ENCODE results near the gene ZDHHC1. TPM values are rescaled to one million over a fixed set of nuclear protein-coding genes. Genes with fewer than 3 reads are reported as not detected.

The ZDHHC1 gene
- total and polyA plus RNA-seq, 2 of the 13 experiments (the other 11 are each of a cell fraction or from before 2014, with no cell fraction given) = 0.51 to 1.1 TPM

- DNase-seq (ENCODE audit: low spot score) (no peak), ATAC-seq (peak; percentile 6; the same call in 1 of the 3 replicates), FAIRE-seq (no peak)
- no TSS peak for BruUV-seq (replicated peaks)
- H3K27me3 ChIP-seq (ENCODE audit: control insufficient read depth in 1 of 2, insufficient read depth in 2 of 2, low read length in 2 of 2) = peaks cover 0 to 18% of the 10 kb centered on the region in 2 experiments; a peak in 3 of 5 replicates
- no peaks in the 10 kb centered on the region for H3K79me2 ChIP-seq (ENCODE audit: insufficient read depth, low read length)
- H3K4me1 ChIP-seq (ENCODE audit: insufficient read depth, low read length) = peaks cover 48% of the 10 kb centered on the region
- no peak overlapping the region for H2AFZ ChIP-seq (ENCODE audit: low read length)
- no peaks in the 10 kb centered on the region for H3K9me3 ChIP-seq (ENCODE audit: low read length)
- intact Hi-C loops (cut with micrococcal nuclease; ENCODE audit: unreplicated experiment) (no loop called here), in situ Hi-C loops (cut with HindIII; ENCODE audit: extremely low pct_ligation_motif_present, low pct_unique_long_range_greater_than_20kb) (no loop called here)
- H3K4me2 ChIP-seq (ENCODE audit: low read depth, low read length) = no peak overlapping the region
- ChIA-PET CTCF (ENCODE audit: low intra/inter-chr PET ratio, low total read pairs) (no interaction called here), POLR2A (interaction anchor here (0.6 kb wide), 1 partner anchor 34 kb away, joined by 3 read pairs; no protein-coding TSS in a partner anchor)
- H3K9ac ChIP-seq (ENCODE audit: insufficient read depth, low read depth, low read length) = no peak overlapping the region
- no peaks in the 10 kb centered on the region for H4K20me1 ChIP-seq (ENCODE audit: insufficient read depth, low read length)
- WGBS (ENCODE audit: low lambda C conversion rate) = 62% methylated on average over 14 of the region's 22 CpGs
- no peaks in the 10 kb centered on the region for H3K36me3 ChIP-seq (replicated peaks in 1 of 2; ENCODE audit: control insufficient read depth in 1 of 2, insufficient read depth in 2 of 2, low read length in 2 of 2)
- H3K4me3 ChIP-seq (replicated peaks in 1 of 3; ENCODE audit: insufficient read depth in 1 of 3, low read depth in 2 of 3, low read length in 3 of 3) = no peak overlapping the region
- H3K27ac ChIP-seq (ENCODE audit: extremely low read length, insufficient read depth, low read length) = no peak overlapping the region
- TF ChIP-seq PCBP1 (IDR thresholded peaks at IDR 0.05; ENCODE audit: borderline replicate concordance, low read depth, low read length) (0 out of 2 replicates have a peak, but pooled peaks have one; percentile 31), JARID2 (CRISPR knock-in tag; IDR thresholded peaks at IDR 0.05; ENCODE audit: insufficient replicate concordance) (no peak), KLF16 (CRISPR knock-in tag; IDR thresholded peaks at IDR 0.05) (no peak), HNF4G (IDR thresholded peaks at IDR 0.05; ENCODE audit: borderline replicate concordance, low read depth, low read length) (no peak), HNF4G (CRISPR knock-in tag; IDR thresholded peaks at IDR 0.05; ENCODE audit: borderline replicate concordance, low read depth) (no peak), ZNF207 (IDR thresholded peaks at IDR 0.05; ENCODE audit: borderline replicate concordance) (no peak), AHR (CRISPR knock-in tag; IDR thresholded peaks at IDR 0.05) (no peak), TAF1 (CRISPR knock-in tag; IDR thresholded peaks at IDR 0.05) (no peak), SIX1 (CRISPR knock-in tag; IDR thresholded peaks at IDR 0.05; ENCODE audit: borderline replicate concordance) (no peak), ZNF275 (CRISPR knock-in tag; IDR thresholded peaks at IDR 0.05; ENCODE audit: borderline replicate concordance) (no peak), ZFP41 (CRISPR knock-in tag; IDR thresholded peaks at IDR 0.05; ENCODE audit: borderline replicate concordance) (no peak), NFKBIZ (CRISPR knock-in tag; IDR thresholded peaks at IDR 0.05) (no peak), HMGA1 (CRISPR knock-in tag; conservative IDR thresholded peaks at IDR 0.05) (no peak), BRD4 (CRISPR knock-in tag; IDR thresholded peaks at IDR 0.05) (no peak), MTA1 (CRISPR knock-in tag; IDR thresholded peaks at IDR 0.05; ENCODE audit: borderline replicate concordance) (0 out of 2 replicates have a peak, but pooled peaks have one; percentile 21), ZNF841 (CRISPR knock-in tag; IDR thresholded peaks at IDR 0.05; ENCODE audit: borderline replicate concordance) (no peak), NAIF1 (CRISPR knock-in tag; IDR thresholded peaks at IDR 0.05; ENCODE audit: borderline replicate concordance) (no peak), MEIS2 (CRISPR knock-in tag; IDR thresholded peaks at IDR 0.05) (no peak), LCORL (IDR thresholded peaks at IDR 0.05) (no peak), LCORL (CRISPR knock-in tag; IDR thresholded peaks at IDR 0.05) (no peak), GABPA (IDR thresholded peaks at IDR 0.05; ENCODE audit: low read depth, low read length) (no peak), GABPA (CRISPR knock-in tag; IDR thresholded peaks at IDR 0.05; ENCODE audit: low read depth) (no peak), FOXP4 (CRISPR knock-in tag; IDR thresholded peaks at IDR 0.05) (no peak), ZNF180 (CRISPR knock-in tag; IDR thresholded peaks at IDR 0.05; ENCODE audit: borderline replicate concordance, low read depth) (no peak)
Measured at GRCh38 chr16:67397812-67398545, 18.3 kb downstream of the ZDHHC1 start.

All from HepG2 (cell line).